Activated B cell treated with CpG ODN at 0.5 μM for 24 hours (primary cell): ENCODE results near the gene FBXL7. TPM values are rescaled to one million over a fixed set of nuclear protein-coding genes. Genes with fewer than 3 reads are reported as not detected.

ENCODE experiments used
- ATAC-seq: fragments of 200-7000 bp; cut with Tn5 transposase; one replicate; pipeline ENCODE4 v1.10.0; 2021; ENCODE audit warnings: low read depth, mild to moderate bottlenecking, moderate library complexity
- CTCF ChIA-PET: fragments of 350-600 bp; sonication (Branson Sonifier 250); formaldehyde crosslinking; loops from one replicate; lab custom pipeline; 2021; ENCODE audit warnings: antibody characterized with exemption; lab: Charles Lee
- POLR2A ChIA-PET: fragments of 350-600 bp; sonication (Branson Sonifier 250); formaldehyde crosslinking; loops from one replicate; lab custom pipeline; 2021; ENCODE audit warnings: antibody characterized with exemption; lab: Charles Lee
- DNase-seq: peaks from one replicate; pipeline ENCODE4 v3.0.0; 2022
- H3K27ac Mint-ChIP-seq: one replicate; pipeline ENCODE4 v1.8.0; 2020; ENCODE audit warnings: mixed read lengths
- H3K27me3 Mint-ChIP-seq: one replicate; pipeline ENCODE4 v1.8.0; 2021; ENCODE audit warnings: mixed read lengths
- H3K36me3 Mint-ChIP-seq: one replicate; pipeline ENCODE4 v1.8.0; 2021; ENCODE audit warnings: low read depth, mixed read lengths
- H3K4me1 Mint-ChIP-seq: one replicate; pipeline ENCODE4 v1.8.0; 2021; ENCODE audit warnings: mixed read lengths
- H3K4me3 Mint-ChIP-seq: one replicate; pipeline ENCODE4 v1.8.0; 2020; ENCODE audit warnings: mild to moderate bottlenecking, mixed read lengths
- H3K9me3 Mint-ChIP-seq: one replicate; pipeline ENCODE4 v1.8.0; 2020; ENCODE audit warnings: mixed read lengths
- intact Hi-C: fragments of 100-400 bp; cut with micrococcal nuclease; formaldehyde crosslinking; loops from one replicate; pipeline ENCODE4 v1.15.1; 2024
- total RNA-seq: library from RNA; stranded (reverse); gene quantifications from 2 replicates; pipeline ENCODE4 v1.2.3, GENCODE V29; 2022
- TF ChIP-seq, protein P1 (sequence below): fragments of 200-600 bp; IDR thresholded peaks from one replicate; pipeline ENCODE4 v1.8.0; 2022; ENCODE audit warnings: antibody characterized with exemption, mild to moderate bottlenecking

FBXL7 gene
- total RNA-seq, 1 donor from 2014 or later: not detected

DNA sequence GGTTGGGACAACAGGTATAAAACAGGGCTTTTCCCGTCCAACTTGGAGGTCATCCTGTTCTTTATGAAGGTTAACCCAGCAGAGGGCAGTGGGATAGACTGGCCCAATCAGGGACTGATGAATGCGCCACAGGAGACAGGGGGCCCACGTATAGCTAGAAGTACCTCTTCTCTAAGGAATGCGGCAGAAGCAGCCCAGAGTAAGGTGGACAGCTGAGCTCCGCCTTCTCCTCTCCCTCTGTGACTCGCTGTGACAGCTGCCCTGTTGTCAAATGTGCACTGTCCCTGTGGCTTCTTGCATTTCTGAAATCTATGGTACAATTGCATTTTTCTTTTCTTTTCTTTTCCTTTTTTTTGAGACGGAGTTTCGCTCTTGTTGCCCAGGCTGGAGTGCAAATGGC is 306.6 kb downstream of the FBXL7 start:
- Mint-ChIP-seq H3K27me3 (no peaks in the 10 kb centered on the region), H3K27ac (no peak overlapping the region)

DNA sequence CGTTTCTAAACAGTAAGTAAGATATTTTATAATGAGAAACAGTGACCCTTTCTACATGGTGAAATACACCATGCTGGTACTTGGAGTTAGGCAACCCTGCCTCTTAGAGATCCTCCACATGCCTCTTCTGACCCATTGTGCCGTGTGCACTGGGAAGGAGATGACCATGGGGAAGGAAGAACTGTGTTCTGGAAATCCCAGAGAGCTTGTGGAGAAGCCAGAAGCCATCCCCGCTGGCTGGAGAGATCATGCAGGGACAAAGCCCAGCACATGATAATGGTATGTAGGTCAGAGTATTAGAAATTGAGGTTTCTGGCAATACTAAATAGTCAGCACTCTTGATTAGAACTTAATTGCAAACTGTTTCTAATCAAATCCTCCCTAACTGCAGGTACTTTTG is 307.3 kb downstream of the FBXL7 start:
- POLR2A ChIA-PET: no interaction called here
- Mint-ChIP-seq H3K36me3 (no peaks in the 10 kb centered on the region), H3K4me1 (no peaks in the 10 kb centered on the region), H3K9me3 (peaks cover 6% of the 10 kb centered on the region), H3K4me3 (no peak overlapping the region), H3K27me3 (no peaks in the 10 kb centered on the region), H3K27ac (no peak overlapping the region)
- ATAC-seq (no peak), DNase-seq (no peak)
- intact Hi-C loops: no loop called here
- CTCF ChIA-PET: no interaction called here
- TF ChIP-seq, protein P1, sequence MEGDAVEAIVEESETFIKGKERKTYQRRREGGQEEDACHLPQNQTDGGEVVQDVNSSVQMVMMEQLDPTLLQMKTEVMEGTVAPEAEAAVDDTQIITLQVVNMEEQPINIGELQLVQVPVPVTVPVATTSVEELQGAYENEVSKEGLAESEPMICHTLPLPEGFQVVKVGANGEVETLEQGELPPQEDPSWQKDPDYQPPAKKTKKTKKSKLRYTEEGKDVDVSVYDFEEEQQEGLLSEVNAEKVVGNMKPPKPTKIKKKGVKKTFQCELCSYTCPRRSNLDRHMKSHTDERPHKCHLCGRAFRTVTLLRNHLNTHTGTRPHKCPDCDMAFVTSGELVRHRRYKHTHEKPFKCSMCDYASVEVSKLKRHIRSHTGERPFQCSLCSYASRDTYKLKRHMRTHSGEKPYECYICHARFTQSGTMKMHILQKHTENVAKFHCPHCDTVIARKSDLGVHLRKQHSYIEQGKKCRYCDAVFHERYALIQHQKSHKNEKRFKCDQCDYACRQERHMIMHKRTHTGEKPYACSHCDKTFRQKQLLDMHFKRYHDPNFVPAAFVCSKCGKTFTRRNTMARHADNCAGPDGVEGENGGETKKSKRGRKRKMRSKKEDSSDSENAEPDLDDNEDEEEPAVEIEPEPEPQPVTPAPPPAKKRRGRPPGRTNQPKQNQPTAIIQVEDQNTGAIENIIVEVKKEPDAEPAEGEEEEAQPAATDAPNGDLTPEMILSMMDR: no peak

More for the DNA sequence above, 306.6 kb downstream of the FBXL7 start:
- CTCF ChIA-PET: no interaction called here
- POLR2A ChIA-PET: no interaction called here
- no peak for ATAC-seq
- intact Hi-C loops: no loop called here
- Mint-ChIP-seq H3K4me1 (no peaks in the 10 kb centered on the region), H3K4me3 (no peak overlapping the region), H3K9me3 (peaks cover 8% of the 10 kb centered on the region), H3K36me3 (no peaks in the 10 kb centered on the region)
- TF ChIP-seq, protein P1: no peak
- no peak for DNase-seq

DNA sequence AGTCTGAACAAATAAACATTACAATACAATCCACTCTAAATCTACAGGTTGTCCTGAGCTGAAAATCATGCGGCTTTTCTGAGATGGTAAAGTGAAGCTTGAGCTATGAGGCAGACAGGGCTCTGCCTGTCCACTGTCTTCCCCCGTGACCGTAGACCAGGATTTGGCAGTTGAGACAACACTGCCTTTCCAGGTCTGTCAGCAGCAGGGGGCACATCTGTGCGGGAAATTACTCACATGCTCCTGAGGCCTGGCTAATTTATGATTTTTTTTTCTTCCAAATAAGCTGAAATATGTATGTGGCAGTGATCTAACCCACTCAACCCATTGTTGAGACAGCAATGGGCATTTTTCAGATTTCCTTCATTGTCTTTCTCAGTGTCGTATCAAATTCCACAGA is 307.9 kb downstream of the FBXL7 start:
- intact Hi-C loops: no loop called here
- H3K27ac Mint-ChIP-seq: no peak overlapping the region
- H3K4me3 Mint-ChIP-seq: no peak overlapping the region
- no peaks in the 10 kb centered on the region for H3K27me3 Mint-ChIP-seq
- ChIA-PET POLR2A (no interaction called here), CTCF (no interaction called here)
- H3K36me3 Mint-ChIP-seq: no peaks in the 10 kb centered on the region
- DNase-seq (no peak), ATAC-seq (no peak)
- H3K9me3 Mint-ChIP-seq: peaks cover 6% of the 10 kb centered on the region
- no peaks in the 10 kb centered on the region for H3K4me1 Mint-ChIP-seq
- TF ChIP-seq, protein P1: no peak

DNA sequence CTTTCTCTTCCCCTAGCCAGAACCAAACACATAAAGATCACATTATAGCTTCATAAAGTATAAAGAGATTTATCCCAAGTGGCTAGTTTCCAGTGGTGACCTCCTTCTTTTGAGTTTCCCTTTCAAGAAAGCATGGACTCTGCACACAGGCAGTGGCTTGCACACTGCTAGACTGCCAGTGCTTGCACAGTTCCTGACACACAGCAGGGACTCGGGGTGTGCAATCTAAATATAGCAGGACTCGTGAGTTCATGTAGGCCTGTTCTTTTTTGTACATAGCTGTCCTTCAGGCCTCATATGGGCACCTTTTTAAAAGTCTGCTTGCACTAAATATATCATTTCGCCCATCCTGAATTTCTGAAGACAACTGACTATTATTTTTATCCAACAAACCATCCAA is 308.6 kb downstream of the FBXL7 start:
- no peak for ATAC-seq
- CTCF ChIA-PET: no interaction called here
- H3K4me1 Mint-ChIP-seq: no peaks in the 10 kb centered on the region
- intact Hi-C loops: no loop called here
- H3K4me3 Mint-ChIP-seq: no peak overlapping the region
- H3K27me3 Mint-ChIP-seq: no peaks in the 10 kb centered on the region
- no peak for DNase-seq
- POLR2A ChIA-PET: no interaction called here
- no peak overlapping the region for H3K27ac Mint-ChIP-seq
- H3K36me3 Mint-ChIP-seq: no peaks in the 10 kb centered on the region
- TF ChIP-seq, protein P1: no peak
- peaks cover 3% of the 10 kb centered on the region for H3K9me3 Mint-ChIP-seq

DNA sequence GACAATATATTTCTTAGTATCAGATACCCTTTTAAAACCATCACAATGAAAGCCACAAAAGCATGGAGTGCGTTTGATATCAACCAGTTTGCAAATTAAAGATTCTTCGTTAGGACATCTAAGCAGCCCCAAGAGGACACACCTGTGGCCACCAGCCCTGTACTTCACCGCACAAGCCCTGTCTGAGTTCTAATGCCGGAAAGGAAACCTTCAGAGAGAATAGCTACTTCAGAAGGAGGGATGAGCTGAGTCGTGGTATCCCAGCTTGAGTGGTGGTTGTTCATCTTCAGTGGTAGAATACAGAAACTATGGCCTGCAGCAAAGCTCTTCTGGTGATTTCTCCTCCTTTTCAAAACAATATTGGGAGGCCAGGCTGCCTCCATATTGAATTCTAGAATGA is 319.6 kb downstream of the FBXL7 start:
- no peak for ATAC-seq
- TF ChIP-seq, protein P1: no peak
- no peak for DNase-seq
- no peaks in the 10 kb centered on the region for H3K36me3 Mint-ChIP-seq
- ChIA-PET POLR2A (no interaction called here), CTCF (no interaction called here)
- peaks cover 4% of the 10 kb centered on the region for H3K9me3 Mint-ChIP-seq
- no peak overlapping the region for H3K4me3 Mint-ChIP-seq
- no peak overlapping the region for H3K27ac Mint-ChIP-seq
- intact Hi-C loops: no loop called here
- no peaks in the 10 kb centered on the region for H3K4me1 Mint-ChIP-seq
- no peaks in the 10 kb centered on the region for H3K27me3 Mint-ChIP-seq
